H1 (cell line): ENCODE data around the gene GYS2. TPM values are rescaled to one million over a fixed set of nuclear protein-coding genes. Genes with fewer than 3 reads are reported as not detected.

ENCODE experiments used
- CBX5 ChIP-seq: fragments of 300-800, 300-1000 bp; sonication (generic); IDR thresholded peaks from 2 replicates; pipeline ENCODE4 v1.7.1; 2016; ENCODE audit warnings: antibody characterized with exemption, low read length, low read depth
- polyA plus RNA-seq, 7 experiments: library from polyadenylated mRNA; depleted of rRNA in 3 of 7; stranded (reverse) in 5 of 7; unstranded in 2 of 7; fragments of >200 nt in 5 of 7; fragments of 200-250 nt in 2 of 7; gene quantifications; 1 replicate in 5 of 7; 2 replicates in 1 of 7; 4 replicates in 1 of 7; pipeline versions ENCODE4 v1.2.1 to v1.2.3, GENCODE V29; 2011 to 2013; ENCODE audit warnings: missing spikeins in 2 of 7, mixed read lengths in 2 of 7
- total RNA-seq: library from RNA; stranded (reverse); fragmentation: NEBNext Ultra II Directional; extraction: Animal tissue kit (Norgen Biotek cat#: 25700); gene quantifications from 2 replicates; pipeline ENCODE4 v1.2.1, GENCODE V29; 2021

GYS2 gene
- total and polyA plus RNA-seq, 2 of the 8 experiments (the other 6 are each of a cell fraction or from before 2014, with no cell fraction given) = not detected

- TF ChIP-seq CBX5 = no peak
Measured at GRCh38 chr12:21539797-21540196, 64.8 kb downstream of the GYS2 start (continued).
